GM18861 (cell line): ENCODE results near the gene XRCC6.
A peak's percentile ranks its signal among the peaks of the same experiment; 100 is the strongest.
"Not testable (repeated sequence)": the region's sequence is repeated elsewhere in the genome, so short reads cannot be mapped to it uniquely, and the experiment has no call there.

Source experiments
- ATAC-seq: cut with Tn5 transposase; IDR thresholded peaks from one replicate; pipeline ENCODE4 v1.9.1; 2021; ENCODE audit not compliant: unreplicated experiment

Gene XRCC6

GRCh38 chr22:41621099-41621910 lies at the start of gene XRCC6:
XRCC6 (plus strand) TSS chr22:41621295; CDS start chr22:41622005, 710 bp downstream.
- peak; percentile 65 for ATAC-seq

GRCh38 chr22:41571786-41572185 lies 49.3 kb upstream of the XRCC6 start:
- no peak for ATAC-seq

- not testable (repeated sequence) for ATAC-seq
Observed at GRCh38 chr22:41572305-41572704, 48.8 kb upstream of the XRCC6 start.

GRCh38 chr22:41573677-41574076 lies 47.4 kb upstream of the XRCC6 start:
- no peak for ATAC-seq

- ATAC-seq, result no peak
Observed at GRCh38 chr22:41574847-41575381, 46.2 kb upstream of the XRCC6 start.

- no peak for ATAC-seq
Observed at GRCh38 chr22:41575533-41575932, 45.6 kb upstream of the XRCC6 start.

GRCh38 chr22:41576877-41577276 lies 44.2 kb upstream of the XRCC6 start:
- ATAC-seq, result no peak

- no peak for ATAC-seq
Observed at GRCh38 chr22:41578114-41578513, 43.0 kb upstream of the XRCC6 start.

- no peak for ATAC-seq
Observed at GRCh38 chr22:41578818-41579217, 42.3 kb upstream of the XRCC6 start.

GRCh38 chr22:41579297-41579996 lies 41.6 kb upstream of the XRCC6 start:
- ATAC-seq, result no peak

- ATAC-seq, result no peak
Observed at GRCh38 chr22:41579997-41580355, 41.1 kb upstream of the XRCC6 start.

GRCh38 chr22:41582694-41583093 lies 38.4 kb upstream of the XRCC6 start:
- ATAC-seq, result no peak

- ATAC-seq, result no peak
Observed at GRCh38 chr22:41584881-41585280, 36.2 kb upstream of the XRCC6 start.

GRCh38 chr22:41585898-41586297 lies 35.2 kb upstream of the XRCC6 start:
- ATAC-seq, result no peak

GRCh38 chr22:41587347-41587723 lies 33.8 kb upstream of the XRCC6 start:
- no peak for ATAC-seq

- ATAC-seq, result peak; percentile 82
Observed at GRCh38 chr22:41589391-41590241, 31.5 kb upstream of the XRCC6 start, which contains the start of gene PMM1. PMM1 (minus strand) TSS chr22:41589840; CDS start chr22:41589805, 35 bp downstream.

- not testable (repeated sequence) for ATAC-seq
Observed at GRCh38 chr22:41593336-41593960, 27.6 kb upstream of the XRCC6 start.

- ATAC-seq, result no peak
Observed at GRCh38 chr22:41595703-41596102, 25.4 kb upstream of the XRCC6 start.

GRCh38 chr22:41596776-41597634 lies 24.1 kb upstream of the XRCC6 start:
- no peak for ATAC-seq

GRCh38 chr22:41597635-41597953 lies 23.5 kb upstream of the XRCC6 start:
- ATAC-seq, result no peak
